Measurements from ENCODE around the gene TRIM2.
"Not testable (repeated sequence)": the region's sequence is repeated elsewhere in the genome, so short reads cannot be mapped to it uniquely, and the experiment has no call there.

DNA sequence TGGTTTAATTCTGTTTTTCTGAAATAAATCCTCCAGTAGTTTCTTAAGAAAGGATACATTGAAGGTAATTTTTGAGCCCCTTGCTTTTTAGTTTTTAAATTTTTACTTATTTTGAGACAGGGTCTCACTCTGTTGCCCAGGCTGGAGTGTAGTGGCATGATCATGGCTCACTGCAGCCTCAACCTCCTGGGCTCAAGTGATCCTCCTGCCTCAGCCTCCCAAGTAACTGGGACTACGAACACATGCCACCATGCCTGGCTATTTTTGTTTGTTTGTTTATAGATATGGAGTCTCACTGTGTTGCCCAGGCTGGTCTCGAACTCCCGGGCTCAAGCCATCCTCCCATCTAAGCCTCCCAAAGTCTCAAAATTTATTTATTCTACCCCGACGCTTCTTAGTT is 39.0 kb upstream of the TRIM2 start:
- TF ChIP-seq, protein P1, sequence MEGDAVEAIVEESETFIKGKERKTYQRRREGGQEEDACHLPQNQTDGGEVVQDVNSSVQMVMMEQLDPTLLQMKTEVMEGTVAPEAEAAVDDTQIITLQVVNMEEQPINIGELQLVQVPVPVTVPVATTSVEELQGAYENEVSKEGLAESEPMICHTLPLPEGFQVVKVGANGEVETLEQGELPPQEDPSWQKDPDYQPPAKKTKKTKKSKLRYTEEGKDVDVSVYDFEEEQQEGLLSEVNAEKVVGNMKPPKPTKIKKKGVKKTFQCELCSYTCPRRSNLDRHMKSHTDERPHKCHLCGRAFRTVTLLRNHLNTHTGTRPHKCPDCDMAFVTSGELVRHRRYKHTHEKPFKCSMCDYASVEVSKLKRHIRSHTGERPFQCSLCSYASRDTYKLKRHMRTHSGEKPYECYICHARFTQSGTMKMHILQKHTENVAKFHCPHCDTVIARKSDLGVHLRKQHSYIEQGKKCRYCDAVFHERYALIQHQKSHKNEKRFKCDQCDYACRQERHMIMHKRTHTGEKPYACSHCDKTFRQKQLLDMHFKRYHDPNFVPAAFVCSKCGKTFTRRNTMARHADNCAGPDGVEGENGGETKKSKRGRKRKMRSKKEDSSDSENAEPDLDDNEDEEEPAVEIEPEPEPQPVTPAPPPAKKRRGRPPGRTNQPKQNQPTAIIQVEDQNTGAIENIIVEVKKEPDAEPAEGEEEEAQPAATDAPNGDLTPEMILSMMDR (IDR thresholded peaks at IDR 0.05; ENCODE audit: low read depth, low read length, poor library complexity, severe bottlenecking): not testable (repeated sequence)
- not testable (repeated sequence) for TF ChIP-seq EZH2phosphoT487 (IDR thresholded peaks at IDR 0.05; ENCODE audit: borderline replicate concordance, low read length)

Data from DOHH2 (cell line).